Panc1 (cell line): Measurements from ENCODE around the gene TNRC18.

Experiments used
- CTCF ChIP-seq: fragments of 450-650 bp; IDR thresholded peaks from 2 replicates; pipeline ENCODE4 v1.5.1; 2017; ENCODE audit warnings: mild to moderate bottlenecking
- POLR2AphosphoS5 ChIP-seq: IDR thresholded peaks from 2 replicates; pipeline ENCODE4 v1.6.1; 2012; ENCODE audit warnings: mild to moderate bottlenecking, low read depth, low read length, moderate library complexity
- SIN3A ChIP-seq: IDR thresholded peaks from 2 replicates; pipeline ENCODE4 v1.6.1; 2012; ENCODE audit warnings: low read depth, mild to moderate bottlenecking, low read length, moderate library complexity, borderline replicate concordance; ENCODE audit not compliant: insufficient read depth
- TF ChIP-seq, protein P1 (sequence below), 2 experiments: IDR thresholded peaks; 2 replicates each; pipeline ENCODE4 v1.6.1; 2011 to 2012; ENCODE audit warnings: low read depth in 2 of 2, control low read depth in 1 of 2, low read length in 1 of 2, mild to moderate bottlenecking in 1 of 2, moderate library complexity in 1 of 2; ENCODE audit not compliant: insufficient read depth in 1 of 2

DNA sequence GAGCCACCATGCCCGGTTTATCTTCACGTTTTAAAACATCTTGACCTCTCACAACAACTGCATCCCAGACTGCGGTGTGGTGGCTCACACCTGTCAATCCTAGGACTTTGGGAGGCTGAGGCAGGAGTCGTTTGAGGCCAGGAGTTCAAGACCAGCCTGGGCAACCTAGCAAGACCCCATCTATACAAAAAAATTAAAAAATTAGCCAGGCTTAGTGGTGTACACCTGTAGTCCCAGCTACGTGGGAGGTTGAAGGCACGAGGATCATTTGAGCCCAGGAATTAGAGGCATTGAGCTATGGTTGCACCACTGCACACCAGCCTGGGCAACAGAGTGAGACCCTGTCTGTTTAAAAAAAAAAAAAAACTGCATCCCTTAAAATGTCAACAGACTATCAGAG lies 20.2 kb downstream of the TNRC18 start:
- TF ChIP-seq CTCF (no peak), POLR2AphosphoS5 (no peak), SIN3A (no peak)
- TF ChIP-seq, protein P1, sequence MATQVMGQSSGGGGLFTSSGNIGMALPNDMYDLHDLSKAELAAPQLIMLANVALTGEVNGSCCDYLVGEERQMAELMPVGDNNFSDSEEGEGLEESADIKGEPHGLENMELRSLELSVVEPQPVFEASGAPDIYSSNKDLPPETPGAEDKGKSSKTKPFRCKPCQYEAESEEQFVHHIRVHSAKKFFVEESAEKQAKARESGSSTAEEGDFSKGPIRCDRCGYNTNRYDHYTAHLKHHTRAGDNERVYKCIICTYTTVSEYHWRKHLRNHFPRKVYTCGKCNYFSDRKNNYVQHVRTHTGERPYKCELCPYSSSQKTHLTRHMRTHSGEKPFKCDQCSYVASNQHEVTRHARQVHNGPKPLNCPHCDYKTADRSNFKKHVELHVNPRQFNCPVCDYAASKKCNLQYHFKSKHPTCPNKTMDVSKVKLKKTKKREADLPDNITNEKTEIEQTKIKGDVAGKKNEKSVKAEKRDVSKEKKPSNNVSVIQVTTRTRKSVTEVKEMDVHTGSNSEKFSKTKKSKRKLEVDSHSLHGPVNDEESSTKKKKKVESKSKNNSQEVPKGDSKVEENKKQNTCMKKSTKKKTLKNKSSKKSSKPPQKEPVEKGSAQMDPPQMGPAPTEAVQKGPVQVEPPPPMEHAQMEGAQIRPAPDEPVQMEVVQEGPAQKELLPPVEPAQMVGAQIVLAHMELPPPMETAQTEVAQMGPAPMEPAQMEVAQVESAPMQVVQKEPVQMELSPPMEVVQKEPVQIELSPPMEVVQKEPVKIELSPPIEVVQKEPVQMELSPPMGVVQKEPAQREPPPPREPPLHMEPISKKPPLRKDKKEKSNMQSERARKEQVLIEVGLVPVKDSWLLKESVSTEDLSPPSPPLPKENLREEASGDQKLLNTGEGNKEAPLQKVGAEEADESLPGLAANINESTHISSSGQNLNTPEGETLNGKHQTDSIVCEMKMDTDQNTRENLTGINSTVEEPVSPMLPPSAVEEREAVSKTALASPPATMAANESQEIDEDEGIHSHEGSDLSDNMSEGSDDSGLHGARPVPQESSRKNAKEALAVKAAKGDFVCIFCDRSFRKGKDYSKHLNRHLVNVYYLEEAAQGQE (IDR thresholded peaks at IDR 0.05; ENCODE audit: insufficient read depth in 1 of 2, low read depth in 2 of 2, low read length in 1 of 2), result no peak
